Gastrocnemius medialis (tissue), 4 donors: Measurements from ENCODE around the gene PACS2. TPM values are rescaled to one million over a fixed set of nuclear protein-coding genes. Genes with fewer than 3 reads are reported as not detected.

Experiments
- ATAC-seq, 2 donors: fragments of 150-250 bp; one replicate each; pipeline ENCODE4 v1.9.1; 2016
- DNase-seq, 2 donors: peaks; one replicate each; pipeline ENCODE4 v3.0.0-alpha.2; 2019
- H3K27ac ChIP-seq, 4 donors: fragments of 200-600 bp; sonication (generic); 1 replicate in 1 of 4; 2 replicates in 3 of 4; pipeline ENCODE4 v1.5.1; 2016 to 2018; ENCODE audit warnings: mild to moderate bottlenecking in 2 of 4, moderate library complexity in 1 of 4
- H3K27me3 ChIP-seq, 3 donors: fragments of 200-600 bp; sonication (generic) in 2 of 3; 1 replicate in 1 of 3; 2 replicates in 2 of 3; pipeline versions ENCODE4 v1.5.1 to v1.6.0; 2016 to 2019; ENCODE audit warnings: mild to moderate bottlenecking in 1 of 3, moderate library complexity in 1 of 3
- H3K36me3 ChIP-seq, 2 donors: fragments of 200-600 bp; sonication (generic) in 1 of 2; one replicate each; pipeline ENCODE4 v1.5.1; 2017 to 2018
- H3K4me1 ChIP-seq, 2 donors: fragments of 200-600 bp; sonication (generic) in 1 of 2; one replicate each; pipeline ENCODE4 v1.5.1; 2016 to 2017; ENCODE audit warnings: mild to moderate bottlenecking in 2 of 2
- H3K4me3 ChIP-seq, 4 donors: fragments of 200-600 bp; sonication (generic) in 3 of 4; 1 replicate in 1 of 4; 2 replicates in 3 of 4; pipeline ENCODE4 v1.5.1; 2016 to 2019; ENCODE audit warnings: mild to moderate bottlenecking in 2 of 4
- H3K9me3 ChIP-seq, 3 donors: fragments of 200-600 bp; sonication (generic) in 2 of 3; 1 replicate in 1 of 3; 2 replicates in 2 of 3; pipeline ENCODE4 v1.5.1; 2016 to 2019
- CTCF ChIP-seq, 5 experiments: fragments of 450-650 bp in 3 of 5; fragments of 200-600 bp in 2 of 5; sonication (generic) in 2 of 5; IDR thresholded peaks in 4 of 5; conservative IDR thresholded peaks in 1 of 5; 1 replicate in 4 of 5; 2 replicates in 1 of 5; pipeline ENCODE4 v1.5.1; 2016 to 2019; ENCODE audit warnings: antibody characterized with exemption in 5 of 5, mild to moderate bottlenecking in 3 of 5, moderate library complexity in 3 of 5
- POLR2A ChIP-seq, 2 donors: fragments of 450-650 bp; IDR thresholded peaks; one replicate each; pipeline ENCODE4 v1.6.1; 2017; ENCODE audit warnings: antibody characterized with exemption in 2 of 2, mild to moderate bottlenecking in 2 of 2, moderate library complexity in 2 of 2
- in situ Hi-C, 4 donors: fragments of 200-750 bp; cut with MboI; loops; one replicate each; pipeline versions ENCODE4 v1.15.0 to v1.8.0; 2017; ENCODE audit warnings: low sequenced_read_pairs in 4 of 4
- intact Hi-C: fragments of 100-400 bp; cut with DNase I; formaldehyde crosslinking; loops from one replicate; pipeline ENCODE4 v1.15.1; 2023; ENCODE audit warnings: low total_unique reads
- total RNA-seq, 4 donors: library from RNA; depleted of rRNA; stranded (reverse); fragments of >200 nt; gene quantifications; one replicate each; pipeline versions ENCODE4 v1.1.0 to v1.2.3, GENCODE V29; 2016

PACS2 gene
- total RNA-seq, 4 donors from 2014 or later = 81.0 to 115 (median 93.1) TPM

DNA sequence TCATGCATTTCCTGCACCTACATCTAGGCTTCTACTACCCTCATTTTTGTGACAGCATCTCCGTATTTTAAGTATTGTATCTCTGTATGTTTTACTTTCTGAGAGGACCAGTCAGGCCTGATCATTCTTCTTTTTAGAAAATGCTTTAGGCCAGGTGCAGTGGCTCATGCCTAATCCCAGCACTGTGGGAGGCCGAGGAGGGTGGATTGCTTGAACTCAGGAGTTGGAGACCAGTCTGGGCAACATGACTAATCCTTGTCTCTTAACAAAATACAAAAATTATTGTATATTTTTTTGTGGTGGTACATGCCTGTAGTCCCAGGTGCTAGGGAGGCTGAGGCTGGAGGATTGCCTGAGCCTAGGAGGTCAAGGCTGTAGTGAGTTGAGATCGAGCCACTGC lies 36.9 kb downstream of the PACS2 start:
- no peak for DNase-seq
- peak overlapping the region in 1 of 4 donors; percentile 48 for H3K27ac ChIP-seq

GRCh38 chr14:105351920-105352851 lies 37.6 kb downstream of the PACS2 start:
- TF ChIP-seq POLR2A (IDR thresholded peaks at IDR 0.05) (no peak), CTCF (IDR thresholded peaks at IDR 0.05 in 4 of 5, conservative IDR thresholded peaks at IDR 0.05 in 1 of 5) (peak; percentile 83 to 91 (median 90))
- Histone ChIP-seq H3K4me3 (no peak overlapping the region), H3K4me1 (peaks cover 6 to 9% of the 10 kb centered on the region in 2 donors), H3K9me3 (no peaks in the 10 kb centered on the region), H3K36me3 (no peaks in the 10 kb centered on the region), H3K27me3 (no peaks in the 10 kb centered on the region), H3K27ac (peak overlapping the region in 2 of 4 donors; percentile 12 to 48)
- ATAC-seq (peak; percentile 100), DNase-seq (peak; percentile 74 to 86)
- intact Hi-C loops = loop anchor here (1.0 kb wide), 3 partner anchors 51 to 262 kb away; partner anchors contain the start of gene BRF1
- in situ Hi-C loops = loop anchor here in 2 of 4 donors (25.0 kb wide), 2 partner anchors 135 to 265 kb away; partner anchors contain the start of genes CRIP1 (in 1 of the 2) and TEDC1 (in 1 of the 2)

More for the DNA sequence above, 36.9 kb downstream of the PACS2 start:
- Histone ChIP-seq H3K9me3 (no peaks in the 10 kb centered on the region), H3K36me3 (no peaks in the 10 kb centered on the region), H3K4me1 (peaks cover 6 to 11% of the 10 kb centered on the region in 2 donors), H3K27me3 (no peaks in the 10 kb centered on the region), H3K4me3 (no peak overlapping the region)
- in situ Hi-C loops = loop anchor here in 2 of 4 donors (25.0 kb wide), 2 partner anchors 136 to 264 kb away; partner anchors contain the start of genes CRIP1 (in 1 of the 2) and TEDC1 (in 1 of the 2)
- TF ChIP-seq POLR2A (IDR thresholded peaks at IDR 0.05) = no peak
- no peak for TF ChIP-seq CTCF (IDR thresholded peaks at IDR 0.05 in 4 of 5, conservative IDR thresholded peaks at IDR 0.05 in 1 of 5)
- no peak for ATAC-seq
- intact Hi-C loops = no loop called here

GRCh38 chr14:105353136-105353535 lies 38.6 kb downstream of the PACS2 start:
- in situ Hi-C loops = loop anchor here in 2 of 4 donors (25.0 kb wide), 2 partner anchors 134 to 266 kb away; partner anchors contain the start of genes CRIP1 (in 1 of the 2) and TEDC1 (in 1 of the 2)
- ATAC-seq (no peak), DNase-seq (no peak)
- intact Hi-C loops = no loop called here
- Histone ChIP-seq H3K27me3 (no peaks in the 10 kb centered on the region), H3K9me3 (no peaks in the 10 kb centered on the region), H3K36me3 (no peaks in the 10 kb centered on the region), H3K4me3 (no peak overlapping the region), H3K27ac (no peak overlapping the region), H3K4me1 (peaks cover 4 to 6% of the 10 kb centered on the region in 2 donors)
- TF ChIP-seq CTCF (IDR thresholded peaks at IDR 0.05 in 4 of 5, conservative IDR thresholded peaks at IDR 0.05 in 1 of 5) = no peak

DNA sequence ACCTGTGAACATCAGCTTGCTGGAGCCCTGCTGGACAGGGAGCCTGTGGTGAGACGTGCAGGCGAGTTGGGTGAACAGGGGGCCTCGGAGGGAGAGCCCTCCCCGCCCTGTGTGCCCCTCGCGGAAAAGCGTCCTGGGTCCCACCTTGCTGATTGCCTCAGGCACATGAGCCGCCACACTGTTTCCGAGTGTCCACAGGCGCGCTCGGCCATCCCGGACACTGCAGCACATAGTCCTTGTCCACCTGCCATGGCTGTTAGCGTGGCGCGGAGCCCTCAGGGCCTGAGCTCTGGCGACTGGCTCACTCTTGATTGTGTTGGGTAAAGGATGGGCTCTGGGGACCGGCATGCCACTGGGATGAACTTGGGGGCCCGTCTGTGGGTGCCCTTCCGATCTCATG lies 40.0 kb downstream of the PACS2 start:
- TF ChIP-seq POLR2A (IDR thresholded peaks at IDR 0.05) = no peak
- in situ Hi-C loops = loop anchor here in 2 of 4 donors (25.0 kb wide), 2 partner anchors 133 to 267 kb away; partner anchors contain the start of genes CRIP1 (in 1 of the 2) and TEDC1 (in 1 of the 2)
- H3K36me3 ChIP-seq = no peaks in the 10 kb centered on the region
- intact Hi-C loops = no loop called here
- no peak overlapping the region for H3K4me3 ChIP-seq
- H3K4me1 ChIP-seq = peaks cover 4 to 6% of the 10 kb centered on the region in 2 donors
- H3K9me3 ChIP-seq = no peaks in the 10 kb centered on the region
- no peak for DNase-seq
- no peak for ATAC-seq
- H3K27me3 ChIP-seq = no peaks in the 10 kb centered on the region
- no peak overlapping the region for H3K27ac ChIP-seq
